Pancreas (tissue), 10 donors: ENCODE data around the gene CANT1. TPM values are rescaled to one million over a fixed set of nuclear protein-coding genes. Genes with fewer than 3 reads are reported as not detected.

ENCODE experiments used
- ATAC-seq, 4 donors: fragments of 200-7000 bp; cut with Tn5 transposase; one replicate each; pipeline versions ENCODE4 v1.8.0 to v1.9.1; 2020; ENCODE audit warnings: mild to moderate bottlenecking in 4 of 4, moderate library complexity in 4 of 4
- DNase-seq, 6 donors: peaks; one replicate each; pipeline ENCODE4 v3.0.0-alpha.2; 2020
- FAIRE-seq: peaks from 2 replicates; lab custom pipeline; 2012; peaks lifted over from hg19 to GRCh38; lab: Jason Lieb, UNC
- H3K27ac ChIP-seq, 4 donors: fragments of 200-600 bp; sonication (generic); 1 replicate in 3 of 4; 2 replicates in 1 of 4; pipeline versions ENCODE4 v1.5.0 to v1.8.0; 2020
- H3K27me3 ChIP-seq, 4 donors: fragments of 200-600 bp; one replicate each; pipeline ENCODE4 v1.8.0; 2021
- H3K36me3 ChIP-seq, 3 donors: fragments of 200-600 bp; sonication (generic) in 1 of 3; one replicate each; pipeline versions ENCODE4 v1.5.0 to v1.8.0; 2020 to 2021
- H3K4me1 ChIP-seq, 3 donors: fragments of 200-600 bp; one replicate each; pipeline ENCODE4 v1.8.0; 2021
- H3K4me3 ChIP-seq, 4 donors: fragments of 200-600 bp; sonication (generic) in 2 of 4; one replicate each; pipeline versions ENCODE4 v1.5.0 to v1.8.0; 2020 to 2021
- H3K9me3 ChIP-seq, 4 donors: fragments of 200-600 bp; one replicate each; pipeline ENCODE4 v1.8.0; 2021
- WGBS, 2 donors: extraction: QIAGEN DNeasy Blood & Tissue Kit; methylation state at CpG; one replicate each; pipeline ENCODE4 v1.1.7; 2013; 5-methylcytosine and 5-hydroxymethylcytosine counted together
- intact Hi-C, 3 donors: fragments of 100-400 bp; cut with DNase I; formaldehyde crosslinking; loops; one replicate each; pipeline versions ENCODE4 v1.11.1 to v1.14.2; 2022
- polyA plus RNA-seq, 2 donors: library from polyadenylated mRNA; stranded (reverse); fragments of 200-250 nt; gene quantifications; one replicate each; pipeline ENCODE4 v1.2.3, GENCODE V29; 2013
- total RNA-seq, 6 donors: library from RNA; stranded (reverse); fragmentation: NEBNext Ultra II Directional in 4 of 6; extraction: Animal tissue kit (Norgen Biotek cat#: 25700) in 4 of 6; gene quantifications; one replicate each; pipeline versions ENCODE4 v1.2.1 to v1.2.4, GENCODE V29; 2021 to 2023
- TF ChIP-seq, protein P1 (sequence below), 4 donors: fragments of 200-600 bp; sonication (generic) in 3 of 4; IDR thresholded peaks; one replicate each; pipeline versions ENCODE4 v1.5.0 to v1.8.0; 2021; ENCODE audit warnings: antibody characterized with exemption in 4 of 4
- donor health status: healthy with polysubstance abuse.
- donor health status: DM: no; HTN: no; CAD: no; lungs with moderate emphysema.
- donor health status: DM: no; HTN: no; CAD: no.
- donor health status: control.
- donor health status: control.
- donor health status: Bipolar disorder and iron deficiency.
- donor health status: DM: yes; HTN: yes; CAD: no.
- donor health status: DM: no; HTN: no; CAD: no.
- donor health status: DM: no; HTN: no; CAD: no.
- donor health status: DM: yes; HTN: yes; CAD: no.

Gene CANT1
- total and polyA plus RNA-seq, 8 donors, result 7.4 to 45.0 (median 25.5) TPM

GRCh38 chr17:78956254-78956653 lies 53.3 kb downstream of the CANT1 start:
- WGBS, 2 donors, result 85 to 90% methylated on average over 11 of the region's 11 CpGs
- FAIRE-seq (no peak), ATAC-seq (no peak), DNase-seq (peak in 1 of 6 donors; percentile 23)
- H3K9me3 ChIP-seq, result no peaks in the 10 kb centered on the region
- H3K4me3 ChIP-seq, result no peak overlapping the region
- intact Hi-C loops, result no loop called here
- no peaks in the 10 kb centered on the region for H3K36me3 ChIP-seq
- TF ChIP-seq, protein P1, sequence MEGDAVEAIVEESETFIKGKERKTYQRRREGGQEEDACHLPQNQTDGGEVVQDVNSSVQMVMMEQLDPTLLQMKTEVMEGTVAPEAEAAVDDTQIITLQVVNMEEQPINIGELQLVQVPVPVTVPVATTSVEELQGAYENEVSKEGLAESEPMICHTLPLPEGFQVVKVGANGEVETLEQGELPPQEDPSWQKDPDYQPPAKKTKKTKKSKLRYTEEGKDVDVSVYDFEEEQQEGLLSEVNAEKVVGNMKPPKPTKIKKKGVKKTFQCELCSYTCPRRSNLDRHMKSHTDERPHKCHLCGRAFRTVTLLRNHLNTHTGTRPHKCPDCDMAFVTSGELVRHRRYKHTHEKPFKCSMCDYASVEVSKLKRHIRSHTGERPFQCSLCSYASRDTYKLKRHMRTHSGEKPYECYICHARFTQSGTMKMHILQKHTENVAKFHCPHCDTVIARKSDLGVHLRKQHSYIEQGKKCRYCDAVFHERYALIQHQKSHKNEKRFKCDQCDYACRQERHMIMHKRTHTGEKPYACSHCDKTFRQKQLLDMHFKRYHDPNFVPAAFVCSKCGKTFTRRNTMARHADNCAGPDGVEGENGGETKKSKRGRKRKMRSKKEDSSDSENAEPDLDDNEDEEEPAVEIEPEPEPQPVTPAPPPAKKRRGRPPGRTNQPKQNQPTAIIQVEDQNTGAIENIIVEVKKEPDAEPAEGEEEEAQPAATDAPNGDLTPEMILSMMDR (IDR thresholded peaks at IDR 0.05), result no peak
- H3K4me1 ChIP-seq, result no peaks in the 10 kb centered on the region
- no peaks in the 10 kb centered on the region for H3K27me3 ChIP-seq
- H3K27ac ChIP-seq, result no peak overlapping the region

DNA sequence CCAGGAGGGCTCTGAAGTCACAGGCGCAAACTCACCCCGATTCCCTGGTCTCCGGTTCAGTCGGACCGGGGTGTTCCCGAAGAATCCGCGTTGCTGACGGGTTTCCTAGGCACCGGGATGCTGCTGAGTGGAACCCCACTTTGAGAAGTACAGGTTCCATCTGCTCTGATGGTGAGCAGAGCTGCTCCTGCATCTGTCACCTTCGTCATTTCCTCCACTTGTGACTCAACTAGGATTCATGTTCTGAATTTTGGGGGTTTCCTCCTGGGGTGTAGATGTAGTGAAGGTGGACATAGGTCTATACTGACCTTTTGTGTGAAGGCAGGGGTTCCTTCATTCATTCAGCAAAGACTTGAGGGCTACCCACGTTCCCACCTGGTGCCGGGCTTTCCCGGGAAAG lies 54.9 kb downstream of the CANT1 start:
- no peak for FAIRE-seq

DNA sequence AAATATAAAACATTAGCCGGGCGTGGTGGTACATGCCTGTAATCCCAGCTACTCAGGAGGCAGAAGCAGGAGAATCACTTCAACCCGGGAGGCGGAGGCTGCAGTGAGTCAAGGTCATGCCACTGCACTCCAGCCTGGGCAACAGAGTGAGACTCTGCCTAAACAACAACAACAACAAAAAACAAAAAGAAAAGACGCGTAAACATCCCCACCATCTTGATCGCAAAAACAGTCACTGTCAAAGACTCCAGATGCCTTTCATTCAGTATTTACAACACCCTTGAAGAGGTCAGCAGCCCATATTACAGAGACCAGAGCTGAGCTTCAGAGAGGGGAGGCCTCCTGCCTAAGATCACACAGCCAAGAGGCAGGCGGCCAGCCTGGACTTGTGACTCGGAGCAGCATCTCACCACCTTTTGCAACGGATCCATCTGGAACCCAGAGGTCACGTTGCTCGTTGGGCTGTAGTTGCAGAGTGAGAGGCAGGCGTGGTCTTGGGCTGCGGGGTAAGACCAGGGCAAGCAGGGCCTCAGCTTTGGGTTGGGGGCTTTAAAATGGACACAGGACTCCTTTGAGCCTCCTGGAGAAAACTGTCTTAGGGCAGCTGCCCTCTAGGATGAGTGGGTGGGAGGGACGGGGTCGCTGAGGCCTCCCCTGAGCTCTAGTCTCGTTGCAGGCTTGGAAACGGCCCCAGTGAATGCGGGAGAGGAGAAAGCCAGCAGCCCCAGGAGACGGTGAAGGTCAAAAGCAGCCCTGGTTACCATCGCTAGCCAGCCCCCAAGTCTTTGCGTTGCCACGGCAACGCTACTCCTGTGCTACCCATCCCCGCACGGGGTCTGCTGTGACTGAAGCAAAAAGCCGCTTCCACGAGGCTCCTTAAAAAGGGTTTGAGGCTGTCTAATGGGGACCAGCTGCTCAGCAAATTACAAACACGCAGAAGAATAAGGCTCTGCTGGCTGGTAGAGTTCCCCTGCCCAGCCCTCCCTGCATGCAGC lies 55.9 kb downstream of the CANT1 start:
- no peaks in the 10 kb centered on the region for H3K9me3 ChIP-seq
- no peaks in the 10 kb centered on the region for H3K36me3 ChIP-seq
- FAIRE-seq (no peak), DNase-seq (peak in 1 of 6 donors; percentile 46), ATAC-seq (no peak)
- TF ChIP-seq, protein P1 (IDR thresholded peaks at IDR 0.05), result no peak
- intact Hi-C loops, result no loop called here
- no peak overlapping the region for H3K27ac ChIP-seq
- WGBS, 2 donors, result 81 to 82% methylated on average over 28 to 29 of the region's 29 CpGs
- H3K4me3 ChIP-seq, result no peak overlapping the region
- no peaks in the 10 kb centered on the region for H3K4me1 ChIP-seq
- H3K27me3 ChIP-seq, result no peaks in the 10 kb centered on the region

More for the DNA sequence above, 54.9 kb downstream of the CANT1 start:
- TF ChIP-seq, protein P1 (IDR thresholded peaks at IDR 0.05), result no peak
- DNase-seq, result peak in 1 of 6 donors; percentile 28
- no peaks in the 10 kb centered on the region for H3K9me3 ChIP-seq
- ATAC-seq, result no peak
- WGBS, 2 donors, result 81 to 88% methylated on average over 14 of the region's 14 CpGs
- no peak overlapping the region for H3K4me3 ChIP-seq
- intact Hi-C loops, result no loop called here
- no peak overlapping the region for H3K27ac ChIP-seq
- H3K27me3 ChIP-seq, result no peaks in the 10 kb centered on the region
- no peaks in the 10 kb centered on the region for H3K36me3 ChIP-seq
- no peaks in the 10 kb centered on the region for H3K4me1 ChIP-seq

DNA sequence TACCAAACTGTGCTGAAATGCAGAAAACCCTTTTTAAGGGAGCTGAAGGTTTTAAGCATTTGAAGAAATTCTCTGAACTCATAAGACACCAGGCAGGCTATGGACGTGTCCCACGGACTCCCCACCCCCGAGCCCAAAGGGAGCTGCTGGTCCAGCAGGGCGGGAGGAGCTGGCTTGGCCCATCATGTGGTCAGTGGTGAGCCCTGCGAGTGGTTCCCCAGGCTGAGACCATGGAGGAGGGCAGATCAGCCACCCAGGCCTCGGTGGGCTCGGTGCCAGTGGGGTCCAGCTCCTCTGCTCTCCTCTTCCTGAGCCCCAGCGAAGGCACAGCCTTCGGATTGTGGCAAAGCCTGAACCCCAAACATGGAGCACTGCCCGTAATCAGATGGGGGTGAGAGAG lies 56.9 kb downstream of the CANT1 start:
- 91 to 93% methylated on average over 10 of the region's 10 CpGs for WGBS, 2 donors
- H3K9me3 ChIP-seq, result no peaks in the 10 kb centered on the region
- H3K27ac ChIP-seq, result no peak overlapping the region
- H3K4me1 ChIP-seq, result peaks cover 0 to 6% (median 0%) of the 10 kb centered on the region in 3 donors
- ATAC-seq (no peak), FAIRE-seq (no peak), DNase-seq (peak in 1 of 6 donors; percentile 37)
- H3K4me3 ChIP-seq, result no peak overlapping the region
- H3K27me3 ChIP-seq, result no peaks in the 10 kb centered on the region
- intact Hi-C loops, result no loop called here
- H3K36me3 ChIP-seq, result no peaks in the 10 kb centered on the region
- TF ChIP-seq, protein P1 (IDR thresholded peaks at IDR 0.05), result no peak
